Esophagus squamous epithelium (tissue), 5 donors: Measurements from ENCODE around the gene KLF7. TPM values are rescaled to one million over a fixed set of nuclear protein-coding genes. Genes with fewer than 3 reads are reported as not detected.

Experiments
- DNase-seq: peaks from one replicate; lab custom pipeline; 2025; lab: John Stamatoyannopoulos, UW
- H3K27ac ChIP-seq, 4 donors: fragments of 200-600 bp; sonication (generic); one replicate each; pipeline ENCODE4 v1.5.1; 2016 to 2019; ENCODE audit warnings: mild to moderate bottlenecking in 1 of 4
- H3K27me3 ChIP-seq, 4 donors: fragments of 200-600 bp; sonication (generic); 1 replicate in 3 of 4; 2 replicates in 1 of 4; pipeline versions ENCODE4 v1.5.1 to v1.6.0; 2017 to 2021; ENCODE audit warnings: antibody characterized with exemption in 1 of 4
- H3K36me3 ChIP-seq, 3 donors: fragments of 200-600 bp; sonication (generic); one replicate each; pipeline ENCODE4 v1.5.1; 2016 to 2019
- H3K4me1 ChIP-seq, 3 donors: fragments of 200-600 bp; sonication (generic); one replicate each; pipeline ENCODE4 v1.5.1; 2017 to 2019
- H3K4me3 ChIP-seq, 4 donors: fragments of 200-600 bp; sonication (generic); 1 replicate in 3 of 4; 2 replicates in 1 of 4; pipeline ENCODE4 v1.5.1; 2016 to 2019; ENCODE audit warnings: mild to moderate bottlenecking in 2 of 4, moderate library complexity in 1 of 4
- H3K9me3 ChIP-seq, 3 donors: fragments of 200-600 bp; sonication (generic); one replicate each; pipeline ENCODE4 v1.5.1; 2016 to 2019
- POLR2A ChIP-seq, 4 donors: fragments of 450-650 bp; IDR thresholded peaks; one replicate each; pipeline ENCODE4 v1.6.1; 2017; ENCODE audit warnings: antibody characterized with exemption in 4 of 4, mild to moderate bottlenecking in 4 of 4, moderate library complexity in 3 of 4
- WGBS, 2 donors: methylation state at CpG; one replicate each; pipeline ENCODE4 v1.1.5; 2018; 5-methylcytosine and 5-hydroxymethylcytosine counted together
- intact Hi-C: fragments of 100-400 bp; cut with DNase I; formaldehyde crosslinking; loops from one replicate; pipeline ENCODE4 v1.15.0; 2022
- total RNA-seq, 4 donors: library from RNA; depleted of rRNA; stranded (reverse); fragments of >200 nt; gene quantifications; one replicate each; pipeline ENCODE4 v1.1.0, GENCODE V29; 2016
- TF ChIP-seq, protein P1 (sequence below), 6 experiments: fragments of 450-650 bp in 4 of 6; fragments of 200-600 bp in 2 of 6; sonication (generic) in 2 of 6; IDR thresholded peaks; one replicate each; pipeline ENCODE4 v1.5.1; 2016 to 2019; ENCODE audit warnings: antibody characterized with exemption in 6 of 6, mild to moderate bottlenecking in 4 of 6, moderate library complexity in 4 of 6
- donor health status: DM: yes; HTN: yes; CAD: no.

The KLF7 gene
- total RNA-seq, 4 donors from 2014 or later = 6.5 to 24.8 (median 15.2) TPM

DNA sequence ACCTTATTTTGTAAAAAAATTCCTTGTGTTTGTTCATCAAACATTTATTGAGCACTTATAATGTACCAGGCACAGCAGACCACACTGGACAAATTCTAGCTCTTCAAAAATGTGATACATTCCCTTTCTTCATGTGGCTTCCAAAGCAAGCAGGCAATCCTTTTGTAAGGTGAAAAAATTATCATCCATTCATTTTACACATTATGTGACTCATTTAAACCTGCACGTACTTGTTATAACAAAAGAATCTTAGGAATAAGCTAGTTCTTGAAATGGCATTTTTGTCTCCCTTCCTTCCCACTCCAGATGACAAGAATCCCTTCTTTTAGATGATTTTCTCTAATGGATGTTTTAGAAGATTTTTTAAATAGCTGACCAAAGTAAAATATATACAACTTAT lies 104.6 kb downstream of the KLF7 start:
- intact Hi-C loops = no loop called here
- Histone ChIP-seq H3K27me3 (no peaks in the 10 kb centered on the region), H3K4me3 (no peak overlapping the region), H3K4me1 (peaks cover 0 to 13% (median 0%) of the 10 kb centered on the region in 3 donors), H3K27ac (no peak overlapping the region), H3K36me3 (no peaks in the 10 kb centered on the region), H3K9me3 (no peaks in the 10 kb centered on the region)
- DNase-seq = no peak
- 31 to 32% methylated on average over 1 of the region's 1 CpG for WGBS, 2 donors
- TF ChIP-seq POLR2A (IDR thresholded peaks at IDR 0.05) = no peak
- TF ChIP-seq, protein P1, sequence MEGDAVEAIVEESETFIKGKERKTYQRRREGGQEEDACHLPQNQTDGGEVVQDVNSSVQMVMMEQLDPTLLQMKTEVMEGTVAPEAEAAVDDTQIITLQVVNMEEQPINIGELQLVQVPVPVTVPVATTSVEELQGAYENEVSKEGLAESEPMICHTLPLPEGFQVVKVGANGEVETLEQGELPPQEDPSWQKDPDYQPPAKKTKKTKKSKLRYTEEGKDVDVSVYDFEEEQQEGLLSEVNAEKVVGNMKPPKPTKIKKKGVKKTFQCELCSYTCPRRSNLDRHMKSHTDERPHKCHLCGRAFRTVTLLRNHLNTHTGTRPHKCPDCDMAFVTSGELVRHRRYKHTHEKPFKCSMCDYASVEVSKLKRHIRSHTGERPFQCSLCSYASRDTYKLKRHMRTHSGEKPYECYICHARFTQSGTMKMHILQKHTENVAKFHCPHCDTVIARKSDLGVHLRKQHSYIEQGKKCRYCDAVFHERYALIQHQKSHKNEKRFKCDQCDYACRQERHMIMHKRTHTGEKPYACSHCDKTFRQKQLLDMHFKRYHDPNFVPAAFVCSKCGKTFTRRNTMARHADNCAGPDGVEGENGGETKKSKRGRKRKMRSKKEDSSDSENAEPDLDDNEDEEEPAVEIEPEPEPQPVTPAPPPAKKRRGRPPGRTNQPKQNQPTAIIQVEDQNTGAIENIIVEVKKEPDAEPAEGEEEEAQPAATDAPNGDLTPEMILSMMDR (IDR thresholded peaks at IDR 0.05) = no peak

DNA sequence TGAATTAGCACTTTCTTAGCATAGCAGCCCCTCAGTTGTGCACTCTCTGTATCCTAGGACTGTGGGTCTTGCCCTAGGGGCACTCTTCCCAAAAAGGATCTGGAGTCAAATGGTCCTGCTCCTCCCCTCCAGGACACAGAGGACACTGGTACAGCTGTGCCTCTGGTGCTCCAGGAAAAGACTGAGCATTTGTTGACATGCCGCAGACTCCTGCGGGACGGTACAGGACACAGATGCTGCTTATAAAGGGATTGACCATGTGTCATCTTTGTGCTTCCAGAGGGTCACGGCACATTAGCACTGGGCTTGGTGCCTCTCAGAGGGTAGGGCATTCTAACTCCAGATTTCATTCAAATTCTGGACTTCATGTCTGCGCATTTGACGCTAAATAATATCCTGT lies 110.5 kb downstream of the KLF7 start:
- TF ChIP-seq, protein P1 (IDR thresholded peaks at IDR 0.05) = no peak
- no peak for TF ChIP-seq POLR2A (IDR thresholded peaks at IDR 0.05)
- Histone ChIP-seq H3K27ac (no peak overlapping the region), H3K4me3 (no peak overlapping the region), H3K4me1 (peaks cover 0 to 4% (median 0%) of the 10 kb centered on the region in 3 donors), H3K36me3 (no peaks in the 10 kb centered on the region), H3K27me3 (no peaks in the 10 kb centered on the region), H3K9me3 (no peaks in the 10 kb centered on the region)
- 75 to 100% methylated on average over 1 to 4 of the region's 6 CpGs for WGBS, 2 donors
- intact Hi-C loops = no loop called here
- DNase-seq = no peak

GRCh38 chr2:207054521-207054920 lies 111.2 kb downstream of the KLF7 start:
- TF ChIP-seq, protein P1 (IDR thresholded peaks at IDR 0.05) = no peak
- TF ChIP-seq POLR2A (IDR thresholded peaks at IDR 0.05) = no peak
- no peaks in the 10 kb centered on the region for H3K36me3 ChIP-seq
- H3K27me3 ChIP-seq = no peaks in the 10 kb centered on the region
- intact Hi-C loops = no loop called here
- H3K27ac ChIP-seq = no peak overlapping the region
- no peak overlapping the region for H3K4me3 ChIP-seq
- DNase-seq = no peak
- H3K4me1 ChIP-seq = peaks cover 0 to 4% (median 0%) of the 10 kb centered on the region in 3 donors
- H3K9me3 ChIP-seq = no peaks in the 10 kb centered on the region
- WGBS, 2 donors = 42 to 61% methylated on average over 4 of the region's 4 CpGs

DNA sequence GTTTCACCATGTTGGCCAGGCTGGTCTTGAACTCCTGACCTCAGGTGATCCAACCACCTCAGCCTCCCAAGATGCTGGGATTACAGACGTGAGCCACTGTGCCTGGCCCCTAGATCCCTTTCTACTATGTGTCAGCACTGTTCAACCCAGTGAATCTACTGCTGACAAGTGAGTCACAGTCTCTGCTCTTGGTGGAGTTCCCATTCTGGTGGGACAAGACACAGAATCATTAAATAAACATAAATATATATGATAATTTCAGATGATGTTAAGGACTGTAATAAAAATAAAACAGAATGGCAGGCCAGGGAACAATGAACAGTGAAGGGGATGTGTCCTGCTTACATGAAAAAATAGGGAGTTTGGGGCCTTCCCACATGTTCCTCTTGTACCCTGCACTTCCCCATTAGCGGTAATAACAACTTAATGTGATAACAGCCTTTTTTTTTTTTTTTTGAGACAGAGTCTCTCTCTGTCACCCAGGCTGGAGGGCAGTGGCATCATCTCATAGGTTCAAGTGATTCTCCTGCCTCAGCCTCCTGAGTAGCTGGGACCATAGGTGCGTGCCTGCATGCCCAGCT lies 114.3 kb downstream of the KLF7 start:
- peaks cover 0 to 17% (median 2%) of the 10 kb centered on the region in 3 donors for H3K4me1 ChIP-seq
- WGBS, 2 donors = 81 to 90% methylated on average over 2 to 3 of the region's 3 CpGs
- no peaks in the 10 kb centered on the region for H3K9me3 ChIP-seq
- no peaks in the 10 kb centered on the region for H3K27me3 ChIP-seq
- H3K36me3 ChIP-seq = no peaks in the 10 kb centered on the region
- TF ChIP-seq, protein P1 (IDR thresholded peaks at IDR 0.05) = no peak
- no peak for TF ChIP-seq POLR2A (IDR thresholded peaks at IDR 0.05)
- H3K4me3 ChIP-seq = no peak overlapping the region
- H3K27ac ChIP-seq = no peak overlapping the region
- intact Hi-C loops = no loop called here
- DNase-seq = no peak

- no peaks in the 10 kb centered on the region for H3K27me3 ChIP-seq
- peaks cover 0 to 14% (median 2%) of the 10 kb centered on the region in 3 donors for H3K4me1 ChIP-seq
- H3K4me3 ChIP-seq = no peak overlapping the region
- intact Hi-C loops = no loop called here
- H3K27ac ChIP-seq = no peak overlapping the region
- no peaks in the 10 kb centered on the region for H3K9me3 ChIP-seq
- no peak for TF ChIP-seq POLR2A (IDR thresholded peaks at IDR 0.05)
- no peaks in the 10 kb centered on the region for H3K36me3 ChIP-seq
- 60 to 65% methylated on average over 5 of the region's 5 CpGs for WGBS, 2 donors
- DNase-seq = no peak
Observed at GRCh38 chr2:207049122-207049521, 116.6 kb downstream of the KLF7 start.
